ENCODE measurements around the gene XBP1. TPM values are rescaled to one million over a fixed set of nuclear protein-coding genes. Genes with fewer than 3 reads are reported as not detected.

Gene XBP1
- total and polyA plus RNA-seq, 2 of the 4 experiments (the other 2 are of a cell fraction): 95.0 to 223 TPM

- DNase-seq (no peak), ATAC-seq (ENCODE audit: low read depth) (no peak)
- Histone ChIP-seq H3K9me3 (ENCODE audit: control insufficient read depth, insufficient read depth, low read length) (no peaks in the 10 kb centered on the region), H3K4ac (ENCODE audit: low read depth, low read length) (no peak overlapping the region), H3K18ac (ENCODE audit: low read depth, low read length) (no peak overlapping the region), H3K36me3 (ENCODE audit: control insufficient read depth, insufficient read depth, low read length) (peaks cover 2% of the 10 kb centered on the region; the same call in 1 of the 2 replicates), H2AFZ (replicated peaks; ENCODE audit: low read length, poor library complexity) (no peak overlapping the region), H3K79me1 (ENCODE audit: low read depth in 1 of 2, low read length in 2 of 2) (peaks cover 0 to 4% of the 10 kb centered on the region in 2 experiments; a peak in 2 of 4 replicates), H4K20me1 (ENCODE audit: insufficient read depth, low read length) (no peaks in the 10 kb centered on the region), H2BK120ac (ENCODE audit: low read depth, low read length) (no peak overlapping the region), H3K9me1 (ENCODE audit: insufficient read depth, low read length) (peaks cover 5% of the 10 kb centered on the region; the same call in 1 of the 2 replicates), H3K14ac (replicated peaks; ENCODE audit: low read depth, low read length) (no peak overlapping the region), H3K4me2 (ENCODE audit: low read depth, low read length) (no peak overlapping the region), H3K4me1 (ENCODE audit: control insufficient read depth, insufficient read depth, low read length) (peaks cover 2% of the 10 kb centered on the region; the same call in 1 of the 2 replicates), H4K5ac (ENCODE audit: low read depth, low read length) (no peak overlapping the region), H2BK5ac (ENCODE audit: low read depth, low read length, poor library complexity, severe bottlenecking) (no peak overlapping the region), H2AK5ac (ENCODE audit: low read depth, low read length) (no peak overlapping the region), H3K27me3 (ENCODE audit: control insufficient read depth, insufficient read depth, low read length) (no peaks in the 10 kb centered on the region), H3K27ac (ENCODE audit: insufficient read depth, low read length) (no peak overlapping the region), H2BK20ac (ENCODE audit: low read depth, low read length) (no peak overlapping the region), H4K91ac (ENCODE audit: insufficient read depth, low read depth, low read length) (no peak overlapping the region), H4K8ac (ENCODE audit: low read depth in 2 of 2, low read length in 2 of 2) (no peak overlapping the region), H3K4me3 (ENCODE audit: insufficient read depth, low read depth, low read length) (no peak overlapping the region), H2AK9ac (replicated peaks; ENCODE audit: low read depth, low read length, poor library complexity) (no peak overlapping the region), H3K9ac (ENCODE audit: low read depth, low read length) (no peak overlapping the region), H2BK15ac (ENCODE audit: low read depth, low read length) (no peak overlapping the region), H3K23ac (ENCODE audit: low read depth, low read length) (no peak overlapping the region), H3K56ac (ENCODE audit: extremely low read depth, insufficient read depth, low read length) (no peak overlapping the region)
- ChIA-PET POLR2A (ENCODE audit: unreplicated experiment) (no interaction called here), CTCF (no interaction called here)
- intact Hi-C loops (cut with micrococcal nuclease): no loop called here
- no CpG with 5 or more reads among the region's 13 CpGs for WGBS, 2 experiments (ENCODE audit: extremely low coverage in 2 of 2, insufficient read length in 1 of 2)
- no TSS peak for BruUV-seq (replicated peaks)
- in situ Hi-C loops (cut with MboI; ENCODE audit: low sequenced_read_pairs): no loop called here
- TF ChIP-seq CTCF (conservative IDR thresholded peaks at IDR 0.05; ENCODE audit: low read depth, low read length) (no peak), CHD1 (IDR thresholded peaks at IDR 0.05; ENCODE audit: low read depth, low read length) (no peak), FOS (IDR thresholded peaks at IDR 0.05; ENCODE audit: low read depth, low read length) (no peak), NFE2L2 (IDR thresholded peaks at IDR 0.05; ENCODE audit: low read depth, low read length) (no peak), POLR2A (IDR thresholded peaks at IDR 0.05; ENCODE audit: low read depth, low read length) (no peak), SMC3 (IDR thresholded peaks at IDR 0.05; ENCODE audit: low read depth, low read length) (no peak), BHLHE40 (IDR thresholded peaks at IDR 0.05; ENCODE audit: low read depth, low read length) (no peak)
- TF ChIP-seq, protein P1, sequence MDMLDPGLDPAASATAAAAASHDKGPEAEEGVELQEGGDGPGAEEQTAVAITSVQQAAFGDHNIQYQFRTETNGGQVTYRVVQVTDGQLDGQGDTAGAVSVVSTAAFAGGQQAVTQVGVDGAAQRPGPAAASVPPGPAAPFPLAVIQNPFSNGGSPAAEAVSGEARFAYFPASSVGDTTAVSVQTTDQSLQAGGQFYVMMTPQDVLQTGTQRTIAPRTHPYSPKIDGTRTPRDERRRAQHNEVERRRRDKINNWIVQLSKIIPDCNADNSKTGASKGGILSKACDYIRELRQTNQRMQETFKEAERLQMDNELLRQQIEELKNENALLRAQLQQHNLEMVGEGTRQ (IDR thresholded peaks at IDR 0.05; ENCODE audit: low read depth, low read length): no peak
- dilution Hi-C loops (cut with HindIII; ENCODE audit: low sequenced_read_pairs, unreplicated experiment): no loop called here
Observed at GRCh38 chr22:28810821-28811491, 10.6 kb upstream of the XBP1 start.
